Naive B cell (primary cell): ENCODE data around the gene TNK1. TPM values are rescaled to one million over a fixed set of nuclear protein-coding genes. Genes with fewer than 3 reads are reported as not detected.
A peak's percentile ranks its signal among the peaks of the same experiment; 100 is the strongest.

Experiments
- ATAC-seq, 2 donors: fragments of 150-1000 bp; cut with Tn5 transposase; 2 replicates each; pipeline ENCODE4 v1.10.0; 2021; ENCODE audit warnings: low read depth in 2 of 2, mild to moderate bottlenecking in 2 of 2, moderate library complexity in 2 of 2
- DNase-seq: peaks from one replicate; pipeline ENCODE4 v3.0.0; 2022
- H3K27ac Mint-ChIP-seq, 6 donors: one replicate each; pipeline ENCODE4 v1.8.0; 2020 to 2022; ENCODE audit warnings: mild to moderate bottlenecking in 6 of 6, mixed read lengths in 6 of 6, moderate library complexity in 5 of 6, inconsistent platforms in 2 of 6
- H3K27me3 Mint-ChIP-seq, 3 donors: one replicate each; pipeline ENCODE4 v1.8.0; 2021 to 2022; ENCODE audit warnings: mixed read lengths in 3 of 3, mild to moderate bottlenecking in 1 of 3
- H3K36me3 Mint-ChIP-seq, 2 donors: one replicate each; pipeline ENCODE4 v1.8.0; 2020 to 2022; ENCODE audit warnings: mixed read lengths in 2 of 2, inconsistent platforms in 1 of 2, mild to moderate bottlenecking in 1 of 2
- H3K4me1 Mint-ChIP-seq, 3 donors: one replicate each; pipeline ENCODE4 v1.8.0; 2020 to 2022; ENCODE audit warnings: mixed read lengths in 3 of 3, inconsistent platforms in 1 of 3, mild to moderate bottlenecking in 1 of 3, moderate library complexity in 1 of 3
- H3K4me3 Mint-ChIP-seq, 8 donors: one replicate each; pipeline ENCODE4 v1.8.0; 2020 to 2022; ENCODE audit warnings: mild to moderate bottlenecking in 8 of 8, mixed read lengths in 8 of 8, moderate library complexity in 8 of 8, inconsistent platforms in 2 of 8
- H3K9me3 Mint-ChIP-seq, 7 donors: one replicate each; pipeline ENCODE4 v1.8.0; 2020 to 2022; ENCODE audit warnings: mixed read lengths in 7 of 7, mild to moderate bottlenecking in 5 of 7, inconsistent platforms in 2 of 7, moderate library complexity in 1 of 7
- polyA plus RNA-seq, 6 donors: library from polyadenylated mRNA; unstranded; fragments of 300-500 nt; fragmentation: Illumina TruSeq; gene quantifications; one replicate each; pipeline ENCODE4 v1.2.3, GENCODE V29; 2021; ENCODE audit warnings: low read depth in 6 of 6

Gene TNK1
- polyA plus RNA-seq, 6 donors from 2014 or later, result 1.2 to 4.2 (median 2.5) TPM

DNA sequence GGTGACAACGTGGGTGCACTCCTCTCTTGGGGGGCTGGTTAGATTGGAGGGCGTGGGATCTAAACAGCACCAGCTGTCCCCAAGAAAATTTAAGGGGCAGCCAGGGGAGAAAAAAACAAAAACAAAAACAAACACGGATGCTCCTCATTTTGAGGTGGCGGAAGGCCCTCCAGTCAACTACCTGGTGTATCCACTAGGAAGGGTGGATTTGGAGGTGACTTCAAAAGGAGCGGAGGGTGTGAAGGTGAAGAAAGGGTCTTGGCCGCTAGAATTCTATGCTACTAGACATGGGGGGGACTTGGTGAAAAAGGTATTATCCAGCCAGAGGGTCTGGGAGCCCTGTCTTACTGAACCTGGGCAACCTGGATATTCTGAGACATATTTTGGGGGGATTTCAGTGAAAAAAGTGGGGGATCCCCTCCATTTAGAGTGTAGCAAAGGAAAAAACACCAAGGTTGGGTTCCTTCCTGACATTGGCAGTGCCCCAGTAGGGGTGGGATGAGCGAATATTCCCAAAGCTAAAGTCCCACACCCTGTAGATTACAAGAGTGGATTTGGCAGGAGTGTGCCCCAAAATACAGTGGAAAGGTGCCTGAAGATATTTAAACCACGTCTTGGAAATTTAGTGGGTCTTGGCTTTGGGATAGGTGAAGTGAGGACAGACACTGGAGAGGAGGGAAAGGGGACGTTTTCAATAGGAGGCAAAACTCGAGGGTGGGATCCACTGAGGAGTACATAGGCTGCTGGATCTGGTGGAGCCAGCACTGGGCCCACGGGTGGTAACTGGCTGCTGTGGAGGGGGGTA, 58.0 kb downstream of the TNK1 start:
- Mint-ChIP-seq H3K27me3 (peaks cover 32 to 59% (median 58%) of the 10 kb centered on the region in 3 donors), H3K4me1 (peaks cover 34 to 57% (median 55%) of the 10 kb centered on the region in 3 donors), H3K4me3 (peak overlapping the region; percentile 67 to 94 (median 84)), H3K9me3 (no peaks in the 10 kb centered on the region), H3K27ac (peak overlapping the region in 4 of 6 donors; percentile 57 to 86 (median 71)), H3K36me3 (peaks cover 0 to 32% of the 10 kb centered on the region in 2 donors)
- ATAC-seq (no peak), DNase-seq (no peak)

Other genes starting within 250 kb of the TNK1 start
- gene ASGR1, start 201.7 kb upstream of the TNK1 start, polyA plus RNA-seq, result under 1 TPM in 1 of 6 donors, not detected in 5; 0.19 TPM
- gene DLG4, start 161.3 kb upstream of the TNK1 start, polyA plus RNA-seq, result under 1 TPM in 5 of 6 donors, not detected in 1; 0.06 to 0.29 (median 0.22) TPM
- 100 to 1,000 TPM in 1 of 6 donors, 10 to 100 TPM in 5; 63.9 to 102 (median 75.0) TPM for gene ACADVL, start 161.2 kb upstream of the TNK1 start, polyA plus RNA-seq
- 10 to 100 TPM; 23.4 to 33.1 (median 25.5) TPM for gene DVL2, start 146.6 kb upstream of the TNK1 start, polyA plus RNA-seq
- gene PHF23, start 141.6 kb upstream of the TNK1 start, polyA plus RNA-seq, result 10 to 100 TPM; 11.9 to 24.2 (median 20.5) TPM
- gene GABARAP, start 138.6 kb upstream of the TNK1 start, polyA plus RNA-seq, result 1,000 to 10,000 TPM in 4 of 6 donors, 100 to 1,000 TPM in 2; 833 to 1,381 (median 1,181) TPM
- gene CTDNEP1, start 129.4 kb upstream of the TNK1 start, polyA plus RNA-seq, result 10 to 100 TPM; 44.6 to 90.2 (median 53.0) TPM
- 10 to 100 TPM; 54.2 to 94.8 (median 80.6) TPM for gene ELP5, start 128.9 kb upstream of the TNK1 start, polyA plus RNA-seq
- 1 to 10 TPM in 5 of 6 donors, not detected in 1; 2.9 to 6.9 (median 4.8) TPM for gene CLDN7, start 118.6 kb upstream of the TNK1 start, polyA plus RNA-seq
- not detected for gene SLC2A4, start 99.4 kb upstream of the TNK1 start, polyA plus RNA-seq
- gene YBX2, start 86.5 kb upstream of the TNK1 start, polyA plus RNA-seq, result not detected
- gene EIF5A, start 73.5 kb upstream of the TNK1 start, polyA plus RNA-seq, result 100 to 1,000 TPM; 195 to 802 (median 516) TPM
- 100 to 1,000 TPM; 103 to 131 (median 107) TPM for gene GPS2, start 65.7 kb upstream of the TNK1 start, polyA plus RNA-seq
- gene NEURL4, start 51.8 kb upstream of the TNK1 start, polyA plus RNA-seq, result 1 to 10 TPM in 5 of 6 donors, not detected in 1; 1.2 to 2.7 (median 1.9) TPM
- gene ACAP1, start 44.6 kb upstream of the TNK1 start, polyA plus RNA-seq, result 100 to 1,000 TPM; 117 to 177 (median 155) TPM
- 10 to 100 TPM in 2 of 6 donors, 1 to 10 TPM in 4; 3.3 to 13.2 (median 8.3) TPM for gene KCTD11, start 28.9 kb upstream of the TNK1 start, polyA plus RNA-seq
- gene TMEM95, start 25.9 kb upstream of the TNK1 start, polyA plus RNA-seq, result not detected
- 10 to 100 TPM; 43.1 to 73.4 (median 59.1) TPM for gene PLSCR3, start 13.4 kb downstream of the TNK1 start, polyA plus RNA-seq
- 10 to 100 TPM; 73.4 to 90.2 (median 81.3) TPM for gene TMEM256, start 23.0 kb downstream of the TNK1 start, polyA plus RNA-seq
- gene NLGN2, start 26.8 kb downstream of the TNK1 start, polyA plus RNA-seq, result not detected
- not detected for gene SPEM1, start 39.2 kb downstream of the TNK1 start, polyA plus RNA-seq
- not detected for gene SPEM2, start 44.5 kb downstream of the TNK1 start, polyA plus RNA-seq
- not detected for gene SPEM3, start 47.8 kb downstream of the TNK1 start, polyA plus RNA-seq
- 10 to 100 TPM in 5 of 6 donors, 1 to 10 TPM in 1; 9.6 to 19.8 (median 13.5) TPM for gene TMEM102, start 54.3 kb downstream of the TNK1 start, polyA plus RNA-seq
- under 1 TPM in 1 of 6 donors, not detected in 5; 0.16 TPM for gene FGF11, start 58.4 kb downstream of the TNK1 start, polyA plus RNA-seq
- gene CHRNB1, start 64.0 kb downstream of the TNK1 start, polyA plus RNA-seq, result 10 to 100 TPM; 12.6 to 21.6 (median 15.6) TPM
- 10 to 100 TPM in 4 of 6 donors, 1 to 10 TPM in 2; 5.3 to 19.2 (median 10.5) TPM for gene ZBTB4, start 98.5 kb downstream of the TNK1 start, polyA plus RNA-seq
- under 1 TPM in 2 of 6 donors, not detected in 4; 0.14 to 0.39 TPM for gene SLC35G6, start 100.4 kb downstream of the TNK1 start, polyA plus RNA-seq
- 10 to 100 TPM; 13.6 to 88.9 (median 47.1) TPM for gene POLR2A, start 103.3 kb downstream of the TNK1 start, polyA plus RNA-seq
- gene TNFSF12, start 168.0 kb downstream of the TNK1 start, polyA plus RNA-seq, result 10 to 100 TPM; 21.6 to 33.3 (median 28.0) TPM
- gene TNFSF13, start 177.7 kb downstream of the TNK1 start, polyA plus RNA-seq, result 10 to 100 TPM; 32.2 to 43.1 (median 38.5) TPM
- 10 to 100 TPM; 16.0 to 21.9 (median 18.2) TPM for gene SENP3, start 180.8 kb downstream of the TNK1 start, polyA plus RNA-seq
- 1 to 10 TPM; 3.3 to 7.4 (median 6.8) TPM for gene CD68, start 198.5 kb downstream of the TNK1 start, polyA plus RNA-seq
- gene MPDU1, start 202.8 kb downstream of the TNK1 start, polyA plus RNA-seq, result 10 to 100 TPM; 27.8 to 59.7 (median 43.1) TPM
- gene SOX15, start 209.0 kb downstream of the TNK1 start, polyA plus RNA-seq, result not detected
- gene FXR2, start 233.8 kb downstream of the TNK1 start, polyA plus RNA-seq, result 10 to 100 TPM in 5 of 6 donors, 1 to 10 TPM in 1; 7.8 to 20.1 (median 12.5) TPM
- 10 to 100 TPM; 34.2 to 42.5 (median 35.9) TPM for gene SAT2, start 246.7 kb downstream of the TNK1 start, polyA plus RNA-seq
- not detected for gene SHBG, start 249.0 kb downstream of the TNK1 start, polyA plus RNA-seq